ENCODE results near the gene ARHGAP20. TPM values are rescaled to one million over a fixed set of nuclear protein-coding genes. Genes with fewer than 3 reads are reported as not detected.

ARHGAP20 gene
- total and polyA plus RNA-seq, 2 experiments from 2014 or later: 0.30 to 0.35 TPM

DNA sequence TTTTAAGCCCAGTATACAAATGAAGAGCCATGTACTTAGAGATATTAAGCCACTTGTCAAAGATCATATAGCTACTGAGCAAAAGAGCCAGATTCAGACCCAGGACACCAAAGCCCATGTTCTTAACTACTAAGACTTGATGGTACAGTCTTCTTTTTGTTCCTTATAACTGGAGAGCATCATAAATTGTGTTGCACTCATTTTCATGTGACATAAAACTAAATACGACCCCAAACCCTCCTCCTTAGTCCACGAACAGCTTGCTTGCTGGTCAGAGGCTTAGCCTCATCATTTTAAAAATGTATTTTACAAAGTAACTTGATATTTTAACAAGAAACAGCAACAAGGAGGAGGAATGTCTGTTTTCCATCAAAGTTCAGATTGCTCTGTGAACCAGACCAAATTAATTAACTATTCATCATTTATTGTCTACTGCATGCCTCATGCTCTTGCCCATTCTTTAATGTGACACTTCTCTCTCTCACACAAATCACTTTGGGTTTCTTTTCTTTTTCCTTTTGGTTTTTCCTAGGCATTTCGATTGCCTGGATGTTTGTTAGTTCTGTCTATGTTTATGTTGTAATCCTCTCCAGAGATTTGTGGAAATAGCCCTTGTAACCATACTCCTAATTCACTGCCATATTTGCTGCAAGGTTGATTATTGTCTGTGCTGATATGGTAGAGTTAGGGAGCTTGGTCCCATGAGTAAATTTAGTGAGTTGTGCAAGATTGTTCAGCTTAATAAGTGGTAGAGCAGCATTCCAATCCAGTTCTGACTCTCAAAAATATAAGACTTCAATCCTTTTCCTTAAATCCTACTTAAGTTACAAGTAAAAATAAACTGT, 8.4 kb upstream of the ARHGAP20 start:
- Histone ChIP-seq H3K27ac (no peak overlapping the region), H3K4me3 (no peak overlapping the region), H3K4me1 (ENCODE audit: low read depth) (no peaks in the 10 kb centered on the region), H3K27me3 (peaks cover 30% of the 10 kb centered on the region), H3K36me3 (no peaks in the 10 kb centered on the region), H3K9me3 (ENCODE audit: low read depth) (no peaks in the 10 kb centered on the region)
- TF ChIP-seq, protein P1, sequence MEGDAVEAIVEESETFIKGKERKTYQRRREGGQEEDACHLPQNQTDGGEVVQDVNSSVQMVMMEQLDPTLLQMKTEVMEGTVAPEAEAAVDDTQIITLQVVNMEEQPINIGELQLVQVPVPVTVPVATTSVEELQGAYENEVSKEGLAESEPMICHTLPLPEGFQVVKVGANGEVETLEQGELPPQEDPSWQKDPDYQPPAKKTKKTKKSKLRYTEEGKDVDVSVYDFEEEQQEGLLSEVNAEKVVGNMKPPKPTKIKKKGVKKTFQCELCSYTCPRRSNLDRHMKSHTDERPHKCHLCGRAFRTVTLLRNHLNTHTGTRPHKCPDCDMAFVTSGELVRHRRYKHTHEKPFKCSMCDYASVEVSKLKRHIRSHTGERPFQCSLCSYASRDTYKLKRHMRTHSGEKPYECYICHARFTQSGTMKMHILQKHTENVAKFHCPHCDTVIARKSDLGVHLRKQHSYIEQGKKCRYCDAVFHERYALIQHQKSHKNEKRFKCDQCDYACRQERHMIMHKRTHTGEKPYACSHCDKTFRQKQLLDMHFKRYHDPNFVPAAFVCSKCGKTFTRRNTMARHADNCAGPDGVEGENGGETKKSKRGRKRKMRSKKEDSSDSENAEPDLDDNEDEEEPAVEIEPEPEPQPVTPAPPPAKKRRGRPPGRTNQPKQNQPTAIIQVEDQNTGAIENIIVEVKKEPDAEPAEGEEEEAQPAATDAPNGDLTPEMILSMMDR (IDR thresholded peaks at IDR 0.05; ENCODE audit: low read depth, low read length): no peak
- peak in 1 of 2 donors; percentile 27 for DNase-seq (ENCODE audit: low read depth in 1 of 2, low spot score in 1 of 2)

DNA sequence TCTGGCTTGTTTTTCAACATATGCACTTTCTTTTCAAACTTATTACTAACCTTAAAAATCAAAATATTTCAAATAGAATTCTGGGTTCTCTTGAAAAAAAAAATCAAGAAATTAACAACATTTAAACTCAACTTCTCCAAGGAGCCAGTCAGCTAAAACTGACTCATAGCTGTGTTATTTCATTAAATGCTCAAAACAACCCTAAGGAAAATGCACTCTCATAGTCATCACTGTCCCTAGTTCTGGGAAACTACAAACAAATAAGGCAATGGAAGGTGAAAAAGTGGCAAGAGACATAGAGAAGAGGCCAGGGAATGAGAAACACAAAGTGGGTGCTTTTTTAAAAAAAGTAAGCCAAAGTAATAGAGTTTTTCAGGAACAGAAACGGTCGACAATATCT, 4.1 kb upstream of the ARHGAP20 start:
- Histone ChIP-seq H3K27ac (no peak overlapping the region), H3K27me3 (peaks cover 71% of the 10 kb centered on the region), H3K4me1 (ENCODE audit: low read depth) (no peaks in the 10 kb centered on the region), H3K9me3 (ENCODE audit: low read depth) (no peaks in the 10 kb centered on the region), H3K36me3 (no peaks in the 10 kb centered on the region), H3K4me3 (no peak overlapping the region)
- TF ChIP-seq, protein P1 (IDR thresholded peaks at IDR 0.05; ENCODE audit: low read depth, low read length): no peak
- peak in 1 of 2 donors; percentile 42 for DNase-seq (ENCODE audit: low read depth in 1 of 2, low spot score in 1 of 2)

DNA sequence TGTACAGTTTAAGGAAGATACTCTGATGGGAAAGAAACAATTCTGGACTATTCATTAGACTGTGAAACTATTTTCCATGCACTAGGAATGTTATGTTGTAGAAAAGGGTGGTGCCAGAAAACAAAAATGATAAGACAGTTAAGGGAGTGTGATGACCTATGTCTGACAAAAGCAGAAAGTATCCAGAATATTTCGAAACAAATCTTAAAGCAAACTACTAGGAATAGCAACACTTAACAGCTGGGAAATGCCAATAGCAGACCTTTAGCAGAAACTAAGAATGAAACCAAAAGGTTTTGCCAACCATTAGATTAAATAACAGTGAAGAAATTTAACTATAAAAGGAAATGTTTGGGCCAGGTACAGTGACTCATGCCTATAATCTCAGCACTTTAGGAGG, 3.3 kb upstream of the ARHGAP20 start:
- TF ChIP-seq, protein P1 (IDR thresholded peaks at IDR 0.05; ENCODE audit: low read depth, low read length): no peak
- H3K27ac ChIP-seq: no peak overlapping the region
- no peaks in the 10 kb centered on the region for H3K9me3 ChIP-seq (ENCODE audit: low read depth)
- peak in 1 of 2 donors; percentile 81 for DNase-seq (ENCODE audit: low read depth in 1 of 2, low spot score in 1 of 2)
- H3K27me3 ChIP-seq: peaks cover 79% of the 10 kb centered on the region
- H3K4me3 ChIP-seq: no peak overlapping the region
- H3K36me3 ChIP-seq: no peaks in the 10 kb centered on the region
- peaks cover 8% of the 10 kb centered on the region for H3K4me1 ChIP-seq (ENCODE audit: low read depth)

DNA sequence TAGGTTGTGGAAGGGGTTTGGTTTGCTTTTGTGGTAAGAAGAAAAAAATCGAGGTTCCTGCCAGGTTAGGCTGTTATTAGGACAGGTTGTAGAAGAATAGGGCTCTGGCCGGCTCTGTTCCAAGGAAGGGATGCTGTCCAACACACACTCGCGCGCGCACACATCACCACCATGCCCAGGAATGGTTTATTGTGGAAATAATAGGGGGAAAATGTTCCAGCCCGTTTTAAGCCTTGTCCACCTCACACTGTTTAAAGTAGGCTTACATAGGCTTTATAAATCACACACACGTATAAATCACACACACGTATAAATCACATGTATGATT, 1.2 kb upstream of the ARHGAP20 start:
- Histone ChIP-seq H3K36me3 (no peaks in the 10 kb centered on the region), H3K4me1 (ENCODE audit: low read depth) (peaks cover 8% of the 10 kb centered on the region), H3K27ac (no peak overlapping the region), H3K27me3 (peaks cover 83% of the 10 kb centered on the region), H3K4me3 (no peak overlapping the region), H3K9me3 (ENCODE audit: low read depth) (no peaks in the 10 kb centered on the region)
- TF ChIP-seq, protein P1 (IDR thresholded peaks at IDR 0.05; ENCODE audit: low read depth, low read length): no peak
- DNase-seq (ENCODE audit: low read depth in 1 of 2, low spot score in 1 of 2): no peak

DNA sequence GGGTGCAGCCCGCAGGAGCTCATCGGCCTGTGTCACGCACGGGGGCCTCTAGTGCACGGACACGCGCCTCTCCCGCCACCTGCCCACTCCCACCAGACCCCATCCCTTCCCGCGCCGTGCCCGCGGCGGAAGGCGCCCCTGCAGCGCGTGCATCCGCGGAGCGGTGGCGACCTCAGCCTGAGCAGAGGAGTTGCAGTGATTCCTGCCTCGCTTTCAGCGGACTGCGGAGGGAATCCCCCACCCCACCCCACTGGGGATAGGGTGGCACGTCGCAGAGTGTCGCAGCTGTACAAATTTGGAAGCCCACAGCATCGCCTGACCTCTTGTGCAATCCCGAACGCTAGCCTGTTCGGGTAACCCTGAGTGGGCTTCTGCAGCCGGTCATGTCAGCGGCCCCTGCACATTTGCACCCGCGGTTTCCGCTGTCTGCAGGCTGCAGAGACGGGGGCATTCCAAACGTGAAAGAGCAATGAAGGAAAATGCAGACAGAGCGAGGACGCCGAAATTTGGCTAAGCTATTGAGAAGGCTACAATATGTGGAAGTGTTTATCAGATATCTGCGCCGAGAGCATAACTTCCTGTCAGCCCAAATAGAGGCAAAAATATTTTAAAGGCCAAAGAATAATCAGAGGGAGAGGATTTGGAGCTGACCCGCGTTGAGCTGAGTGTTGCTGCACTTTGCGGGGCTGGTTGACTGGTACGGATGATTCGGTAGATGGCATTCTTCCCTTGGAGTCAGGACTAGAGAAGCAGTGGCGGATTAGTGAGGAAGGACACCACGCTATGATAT, 617 bp upstream of the ARHGAP20 start:
- peak overlapping the region; percentile 39 for H3K4me3 ChIP-seq
- peaks cover 8% of the 10 kb centered on the region for H3K4me1 ChIP-seq (ENCODE audit: low read depth)
- TF ChIP-seq, protein P1 (IDR thresholded peaks at IDR 0.05; ENCODE audit: low read depth, low read length): peak; percentile 38
- no peaks in the 10 kb centered on the region for H3K36me3 ChIP-seq
- H3K27ac ChIP-seq: no peak overlapping the region
- H3K9me3 ChIP-seq (ENCODE audit: low read depth): no peaks in the 10 kb centered on the region
- peak; percentile 28 to 74 for DNase-seq (ENCODE audit: low read depth in 1 of 2, low spot score in 1 of 2)
- peaks cover 88% of the 10 kb centered on the region for H3K27me3 ChIP-seq

All from cardiac muscle cell (in vitro differentiated cells and primary cell).